Right renal pelvis (tissue), 4 donors: ENCODE data around the gene DGKB. TPM values are rescaled to one million over a fixed set of nuclear protein-coding genes. Genes with fewer than 3 reads are reported as not detected.

Experiments used
- DNase-seq, 4 donors: peaks; one replicate each; pipeline ENCODE4 v3.0.0-alpha.2; 2013; ENCODE audit warnings: low read depth in 4 of 4, low spot score in 3 of 4, missing footprints in 1 of 4
- polyA plus RNA-seq, 4 donors: library from polyadenylated mRNA; unstranded; fragments of 120-200 nt; gene quantifications; one replicate each; pipeline ENCODE4 v1.2.1, GENCODE V29; 2013; ENCODE audit not compliant: insufficient read length in 4 of 4

The DGKB gene
- polyA plus RNA-seq, 4 donors, result 2.8 to 3.4 (median 3.1) TPM

DNA sequence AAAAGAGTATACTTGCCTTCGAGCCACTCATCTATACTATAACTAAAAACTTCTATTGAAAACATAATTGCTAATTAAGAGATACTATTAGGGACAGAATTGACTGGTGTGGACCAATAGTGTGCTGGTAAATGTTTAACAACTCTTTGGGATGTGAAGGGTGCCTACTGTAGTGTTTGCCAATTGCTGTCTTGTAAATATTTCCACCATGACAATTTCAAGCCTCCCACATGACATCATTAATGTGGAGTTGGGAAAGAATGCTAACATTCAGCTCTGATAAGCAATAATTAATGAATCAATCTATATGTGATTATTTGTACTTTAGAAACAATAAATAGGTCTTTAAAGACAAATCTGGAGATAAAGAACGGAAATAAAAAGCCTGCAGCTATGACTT, 136.8 kb downstream of the DGKB start:
- DNase-seq, result no peak

DNA sequence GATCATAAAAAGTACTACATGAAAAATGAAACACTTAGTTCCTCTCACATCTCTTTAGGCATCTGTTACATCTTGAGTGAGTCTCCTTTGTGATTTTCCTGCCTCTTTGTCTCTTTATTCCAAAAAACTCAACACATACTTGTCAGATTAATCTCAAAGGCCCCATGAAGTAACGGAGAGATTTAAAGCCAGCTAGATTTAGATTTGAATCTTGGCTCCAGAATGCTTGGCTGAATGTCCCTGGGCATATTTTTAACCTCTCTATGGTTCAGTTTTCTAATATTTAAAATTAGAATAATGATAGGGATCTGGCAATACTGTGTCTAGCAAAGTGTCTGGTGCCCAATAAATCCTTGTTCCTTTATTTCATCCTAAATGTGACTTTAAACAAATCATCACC, 140.0 kb downstream of the DGKB start:
- no peak for DNase-seq

GRCh38 chr7:14761510-14762296, 140.8 kb downstream of the DGKB start:
- DNase-seq, result peak in 1 of 4 donors; percentile 23

DNA sequence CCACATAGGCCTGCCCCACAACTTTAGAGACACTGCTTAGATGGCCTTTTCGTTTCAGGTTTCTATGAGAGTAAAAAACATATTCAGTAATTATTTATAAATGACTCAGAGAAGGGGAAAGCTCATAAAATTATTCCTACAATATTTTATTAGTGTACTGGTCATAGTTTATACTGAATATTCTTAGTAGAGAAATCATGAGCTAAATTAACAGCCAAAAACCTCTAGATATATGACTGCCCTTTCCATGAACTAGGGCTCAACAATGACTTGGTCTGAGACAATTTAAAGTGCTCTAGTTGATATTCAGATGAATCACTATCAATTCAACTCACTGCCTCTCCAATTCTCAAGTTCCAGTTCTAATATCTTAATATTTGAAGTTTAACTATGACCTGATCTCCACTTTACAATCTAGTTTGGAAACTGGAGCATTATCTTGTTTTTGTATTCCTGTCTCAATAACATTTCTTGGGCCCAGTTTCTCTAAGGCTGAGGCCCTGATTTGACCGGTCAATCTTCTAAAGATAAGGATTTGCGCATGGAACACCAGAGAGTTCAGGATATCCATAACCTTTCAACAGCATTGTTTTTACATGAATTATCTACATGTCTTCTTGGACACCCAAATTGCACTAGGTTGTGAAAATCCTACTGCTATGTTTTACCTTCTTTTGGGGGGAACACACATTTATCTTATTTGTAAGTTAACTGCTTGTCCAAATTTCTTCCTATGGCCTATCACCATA, 141.6 kb downstream of the DGKB start:
- no peak for DNase-seq

- no peak for DNase-seq
Observed at GRCh38 chr7:14759785-14760184, 142.8 kb downstream of the DGKB start.

GRCh38 chr7:14754631-14755030, 147.9 kb downstream of the DGKB start:
- no peak for DNase-seq

- no peak for DNase-seq
Observed at GRCh38 chr7:14752301-14752700, 150.2 kb downstream of the DGKB start.

- DNase-seq, result no peak
Observed at GRCh38 chr7:14751461-14751860, 151.1 kb downstream of the DGKB start.

GRCh38 chr7:14748461-14748860, 154.1 kb downstream of the DGKB start:
- no peak for DNase-seq

DNA sequence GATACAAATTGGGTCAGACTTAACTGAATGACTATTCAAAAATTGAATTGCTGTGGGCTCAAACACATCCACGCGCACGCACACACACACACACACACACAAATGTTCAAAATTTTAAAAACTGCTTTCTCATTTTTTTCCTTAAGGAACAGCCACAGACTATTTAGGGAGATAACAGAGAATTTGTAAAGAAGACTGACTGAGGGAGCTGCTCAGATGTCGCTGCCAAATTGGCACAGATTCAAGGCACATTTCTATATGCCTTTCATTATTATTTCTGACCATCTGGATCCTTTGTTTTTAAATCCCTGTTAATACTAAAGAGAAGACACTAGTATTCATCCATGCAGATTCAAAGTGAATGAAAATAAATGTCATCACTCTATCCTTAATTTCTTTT, 154.8 kb downstream of the DGKB start:
- DNase-seq, result no peak

DNA sequence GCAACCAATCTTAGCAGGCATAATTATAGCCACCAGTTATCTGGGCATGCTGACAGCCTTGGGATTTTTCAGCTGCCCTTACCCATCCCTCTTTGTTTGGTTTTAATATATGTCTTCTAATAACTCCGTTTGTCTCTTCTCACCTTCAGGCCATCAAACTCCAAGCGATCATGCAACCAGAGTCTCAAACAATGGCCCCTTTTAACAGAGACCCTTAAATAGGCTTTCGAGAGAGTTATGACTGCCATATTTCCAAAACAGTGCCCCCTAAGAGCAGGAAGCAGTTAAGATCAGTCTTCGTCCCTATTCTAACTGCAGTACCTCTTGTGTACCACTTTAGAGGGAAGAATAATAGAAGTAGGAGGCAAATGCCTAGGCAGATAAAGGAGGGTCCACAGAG, 157.5 kb downstream of the DGKB start:
- DNase-seq, result no peak

GRCh38 chr7:14740606-14741005, 161.9 kb downstream of the DGKB start:
- no peak for DNase-seq

DNA sequence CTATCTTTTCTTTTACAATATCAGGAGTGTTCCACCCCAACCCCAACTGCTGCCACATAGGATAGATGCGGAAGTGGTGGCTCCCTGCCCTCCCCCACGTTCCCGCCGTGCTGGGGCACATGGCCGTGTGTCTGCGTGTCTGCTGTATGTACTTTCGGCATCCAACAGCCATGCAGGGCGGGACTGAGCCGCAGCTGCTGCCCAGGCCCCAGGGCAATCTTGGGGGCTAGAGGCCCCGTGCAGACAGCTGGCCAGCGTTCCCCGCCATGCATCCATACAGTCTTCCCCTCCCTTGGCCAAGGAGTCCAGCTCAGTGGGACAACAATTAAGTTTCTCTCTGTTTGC, 162.7 kb downstream of the DGKB start:
- DNase-seq, result no peak

GRCh38 chr7:14739168-14739840, 163.2 kb downstream of the DGKB start:
- DNase-seq, result no peak

GRCh38 chr7:14738086-14738485, 164.5 kb downstream of the DGKB start:
- no peak for DNase-seq

DNA sequence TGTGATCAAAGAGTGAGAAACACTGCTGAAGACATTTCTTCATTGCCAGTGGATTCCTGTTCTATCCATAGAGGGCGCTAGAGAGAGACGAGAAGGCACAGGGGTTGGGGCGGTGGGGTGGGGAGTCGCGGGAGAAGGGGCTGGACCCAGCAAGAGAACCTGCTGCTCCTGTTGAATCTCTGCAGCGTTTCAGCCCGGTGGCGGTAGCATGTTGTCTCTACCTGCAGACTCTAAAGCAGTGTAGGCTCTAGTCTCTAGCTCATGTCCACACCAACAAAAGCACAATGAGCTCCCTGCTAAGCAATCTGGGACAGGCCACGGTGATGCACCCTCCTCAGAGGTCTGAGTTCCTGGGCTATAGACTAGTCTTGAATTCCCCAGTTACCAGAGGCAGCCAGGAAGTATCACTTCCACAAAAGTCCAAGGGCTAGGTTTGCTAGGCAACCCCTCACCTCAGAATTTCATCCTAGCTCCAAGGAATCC, 167.7 kb downstream of the DGKB start:
- no peak for DNase-seq

DNA sequence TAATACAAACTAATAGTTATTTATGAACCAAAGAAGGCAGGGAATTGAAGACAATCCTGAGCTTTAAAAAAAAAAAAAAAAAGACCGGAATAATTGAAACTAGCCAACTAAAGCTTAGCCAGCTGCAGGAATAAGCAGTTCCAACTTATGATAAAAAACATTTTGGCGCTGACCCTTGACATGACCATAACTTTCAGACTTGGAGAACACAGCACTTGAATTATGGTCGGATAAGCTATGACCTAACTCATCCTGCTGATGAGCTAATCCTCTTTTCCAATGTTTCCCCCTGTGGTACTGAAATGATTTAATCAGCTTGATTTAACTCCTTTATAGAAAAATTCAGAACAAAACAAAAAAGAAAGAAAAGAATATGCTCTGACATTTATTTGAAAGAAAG, 181.8 kb downstream of the DGKB start:
- DNase-seq, result no peak

GRCh38 chr7:14717816-14718215, 184.7 kb downstream of the DGKB start:
- DNase-seq, result no peak

DNA sequence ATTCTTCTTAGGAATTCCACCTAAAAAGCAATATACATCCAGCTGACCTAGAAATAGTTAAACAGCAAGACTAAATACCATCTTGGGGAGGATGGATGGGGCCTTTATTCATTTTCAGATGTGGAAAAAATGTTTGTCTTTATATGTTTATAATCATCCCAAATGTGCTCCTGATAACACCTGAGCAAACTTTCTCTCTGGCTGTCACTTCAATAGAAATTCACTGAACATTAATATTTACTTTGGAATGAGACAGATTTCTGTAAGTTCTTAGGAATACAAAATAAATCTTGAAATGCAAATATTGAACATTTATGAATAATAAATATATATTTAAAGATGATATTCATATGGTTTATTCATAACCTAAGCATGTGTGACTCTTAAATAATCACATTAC, 185.4 kb downstream of the DGKB start:
- DNase-seq, result no peak

DNA sequence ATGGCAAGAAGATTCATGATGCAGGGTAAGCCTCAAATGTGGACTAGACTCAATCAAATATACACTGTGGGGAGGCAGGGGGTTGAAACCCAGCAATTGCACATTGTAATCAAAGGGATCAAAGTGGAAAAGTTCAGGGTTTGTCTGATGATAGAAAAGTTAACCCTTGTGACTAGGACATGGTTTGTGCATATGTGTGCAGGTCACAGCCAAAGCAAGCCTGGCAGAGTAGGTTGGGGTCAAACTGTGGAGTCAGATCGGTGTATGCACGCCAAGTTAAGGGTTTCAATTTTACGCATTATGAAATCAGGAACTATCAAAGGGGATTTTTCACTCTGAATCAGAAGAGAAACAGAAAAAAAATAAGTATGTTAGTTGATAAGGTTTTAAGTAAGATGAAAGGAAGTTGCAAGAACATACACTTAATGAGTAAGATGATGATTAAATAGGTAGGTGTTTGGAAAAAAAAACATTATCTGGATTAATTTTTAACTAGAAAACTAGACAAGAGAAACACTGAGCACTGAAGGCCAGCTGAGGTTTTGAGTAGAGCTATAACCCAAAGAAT, 188.3 kb downstream of the DGKB start:
- DNase-seq, result no peak

GRCh38 chr7:14698239-14698638, 204.3 kb downstream of the DGKB start:
- DNase-seq, result no peak
